K562 (cell line): Measurements from ENCODE around the gene CFHR5. TPM values are rescaled to one million over a fixed set of nuclear protein-coding genes. Genes with fewer than 3 reads are reported as not detected.

Experiments
- CBFB ChIP-seq: sonication (generic); formaldehyde crosslinking; IDR thresholded peaks from 2 replicates; pipeline ENCODE4 v1.4.0; 2020; ENCODE audit warnings: mild to moderate bottlenecking, missing genetic modification reagents
- ETS2 ChIP-seq: IDR thresholded peaks from 2 replicates; pipeline ENCODE4 v1.6.1; 2016; ENCODE audit warnings: borderline replicate concordance, missing genetic modification characterization, mild to moderate bottlenecking, moderate library complexity, missing compliant biosample characterization; ENCODE audit not compliant: poor library complexity, severe bottlenecking
- FUS ChIP-seq: fragments of 200-400 bp; formaldehyde crosslinking; optimal IDR thresholded peaks from 2 replicates; pipeline ENCODE3; 2017; ENCODE audit warnings: low read depth, low read length
- GATA2 ChIP-seq: sonication (generic); formaldehyde crosslinking; IDR thresholded peaks from 2 replicates; pipeline ENCODE4 v1.4.0; 2020; ENCODE audit warnings: mild to moderate bottlenecking, missing genetic modification reagents
- JUND ChIP-seq, 2 experiments: IDR thresholded peaks; 2 replicates in 1 of 2; 3 replicates in 1 of 2; pipeline ENCODE4 v1.6.1; 2011; ENCODE audit warnings: borderline replicate concordance in 2 of 2, low read depth in 2 of 2, low read length in 2 of 2, improper control_type of control experiment in 1 of 2, missing biosample characterization in 1 of 2, missing genetic modification characterization in 1 of 2, missing genetic modification reagents in 1 of 2
- KAT7 ChIP-seq: sonication (generic); formaldehyde crosslinking; IDR thresholded peaks from 2 replicates; pipeline ENCODE4 v1.8.0; 2022; ENCODE audit warnings: missing genetic modification reagents, mild to moderate bottlenecking, borderline replicate concordance
- MITF ChIP-seq: IDR thresholded peaks from 2 replicates; pipeline ENCODE4 v1.6.1; 2014; ENCODE audit warnings: antibody characterized with exemption
- NFXL1 ChIP-seq: fragments of 450-650 bp; formaldehyde crosslinking; IDR thresholded peaks from 2 replicates; pipeline ENCODE4 v1.4.0; 2021; ENCODE audit warnings: mild to moderate bottlenecking
- NRF1 ChIP-seq, 2 experiments: fragments of 450-650 bp; IDR thresholded peaks in 1 of 2; conservative IDR thresholded peaks in 1 of 2; 2 replicates each; pipeline ENCODE4 v1.6.1; 2014; ENCODE audit warnings: mild to moderate bottlenecking in 2 of 2
- PML ChIP-seq: IDR thresholded peaks from 2 replicates; pipeline ENCODE4 v1.6.1; 2012; ENCODE audit warnings: low read length, inconsistent platforms
- POLR2H ChIP-seq: IDR thresholded peaks from 2 replicates; pipeline ENCODE4 v1.6.1; 2016; ENCODE audit warnings: missing genetic modification characterization, low read depth, mild to moderate bottlenecking, control low read depth, missing compliant biosample characterization, moderate library complexity
- RBM34 ChIP-seq: fragments of 200-400 bp; formaldehyde crosslinking; IDR thresholded peaks from 2 replicates; pipeline ENCODE4 v1.6.1; 2018; ENCODE audit warnings: low read length, borderline replicate concordance; ENCODE audit not compliant: insufficient read depth
- SIRT6 ChIP-seq: IDR thresholded peaks from one replicate; pipeline ENCODE4 v1.6.1; 2012; ENCODE audit warnings: low read depth, mild to moderate bottlenecking, control low read depth, inconsistent platforms, low read length, moderate library complexity
- SIX5 ChIP-seq, 2 experiments: IDR thresholded peaks; 2 replicates each; pipeline ENCODE4 v1.6.1; 2011; ENCODE audit warnings: low read length in 2 of 2, borderline replicate concordance in 1 of 2, low read depth in 1 of 2, mild to moderate bottlenecking in 1 of 2, moderate library complexity in 1 of 2; ENCODE audit not compliant: insufficient read depth in 1 of 2
- SMAD4 ChIP-seq: fragments of 250-450 bp; sonication (Bioruptor Pico); conservative IDR thresholded peaks from 2 replicates; pipeline ENCODE4 v1.8.0; 2021; ENCODE audit warnings: inconsistent platforms, mild to moderate bottlenecking, moderate library complexity
- TEAD2 ChIP-seq: fragments of 450-650 bp; IDR thresholded peaks from 2 replicates; pipeline ENCODE4 v1.6.1; 2016; ENCODE audit warnings: missing genetic modification characterization, control low read depth, missing compliant biosample characterization
- ZFX ChIP-seq: sonication (generic); formaldehyde crosslinking; IDR thresholded peaks from 2 replicates; pipeline ENCODE4 v1.8.0; 2022; ENCODE audit warnings: mild to moderate bottlenecking, missing genetic modification reagents, moderate library complexity
- ZNF175 ChIP-seq: fragments of 200-800 bp; sonication (Bioruptor generic); IDR thresholded peaks from 2 replicates; pipeline ENCODE4 v1.6.1; 2016; ENCODE audit warnings: low read depth, mild to moderate bottlenecking, missing genetic modification characterization, missing compliant biosample characterization
- ZNF263 ChIP-seq: sonication (generic); formaldehyde crosslinking; IDR thresholded peaks from 2 replicates; pipeline ENCODE4 v1.8.0; 2022; ENCODE audit warnings: mild to moderate bottlenecking, missing genetic modification reagents, borderline replicate concordance
- ZNF395 ChIP-seq: fragments of 200-800 bp; sonication (Bioruptor generic); IDR thresholded peaks from 2 replicates; pipeline ENCODE4 v1.6.1; 2017; ENCODE audit warnings: missing genetic modification characterization, missing compliant biosample characterization
- ZNF408 ChIP-seq: fragments of 250-450 bp; sonication (Bioruptor Pico); IDR thresholded peaks from 2 replicates; pipeline ENCODE4 v1.4.0; 2020; ENCODE audit warnings: low read depth, mild to moderate bottlenecking, moderate library complexity
- ZNF431 ChIP-seq: sonication (generic); formaldehyde crosslinking; IDR thresholded peaks from 2 replicates; pipeline ENCODE4 v1.8.0; 2022; ENCODE audit warnings: mild to moderate bottlenecking, missing genetic modification reagents
- ZNF551 ChIP-seq: fragments of 250-450 bp; sonication (Bioruptor Pico); IDR thresholded peaks from 2 replicates; pipeline ENCODE4 v1.5.0; 2021; ENCODE audit warnings: mild to moderate bottlenecking, moderate library complexity
- polyA plus RNA-seq, 8 experiments: library from polyadenylated mRNA; depleted of rRNA in 4 of 8; stranded (reverse) in 5 of 8; unstranded in 3 of 8; fragments of >200 nt; fragmentation: Nextera tagmentation in 2 of 8; fragmentation: Illumina TruSeq in 1 of 8; extraction: Ambion mirVana in 2 of 8; extraction: Trizol in 1 of 8; gene quantifications; 2 replicates each; pipeline versions ENCODE4 v1.2.1 to v1.2.3, GENCODE V29; 2011 to 2014; ENCODE audit warnings: inconsistent platforms in 1 of 8, missing spikeins in 1 of 8
- total RNA-seq, 7 experiments: library from RNA; depleted of rRNA in 6 of 7; stranded (reverse); fragments of >200 nt in 6 of 7; fragmentation: Illumina TruSeq in 2 of 7; extraction: Trizol in 2 of 7; gene quantifications; 2 replicates each; pipeline versions ENCODE4 v1.2.1 to v1.2.3, GENCODE V29; 2011 to 2021; ENCODE audit warnings: low replicate concordance in 1 of 7

The CFHR5 gene
- total and polyA plus RNA-seq, 9 of the 15 experiments (the other 6 are each of a cell fraction or from before 2014, with no cell fraction given): not detected

DNA sequence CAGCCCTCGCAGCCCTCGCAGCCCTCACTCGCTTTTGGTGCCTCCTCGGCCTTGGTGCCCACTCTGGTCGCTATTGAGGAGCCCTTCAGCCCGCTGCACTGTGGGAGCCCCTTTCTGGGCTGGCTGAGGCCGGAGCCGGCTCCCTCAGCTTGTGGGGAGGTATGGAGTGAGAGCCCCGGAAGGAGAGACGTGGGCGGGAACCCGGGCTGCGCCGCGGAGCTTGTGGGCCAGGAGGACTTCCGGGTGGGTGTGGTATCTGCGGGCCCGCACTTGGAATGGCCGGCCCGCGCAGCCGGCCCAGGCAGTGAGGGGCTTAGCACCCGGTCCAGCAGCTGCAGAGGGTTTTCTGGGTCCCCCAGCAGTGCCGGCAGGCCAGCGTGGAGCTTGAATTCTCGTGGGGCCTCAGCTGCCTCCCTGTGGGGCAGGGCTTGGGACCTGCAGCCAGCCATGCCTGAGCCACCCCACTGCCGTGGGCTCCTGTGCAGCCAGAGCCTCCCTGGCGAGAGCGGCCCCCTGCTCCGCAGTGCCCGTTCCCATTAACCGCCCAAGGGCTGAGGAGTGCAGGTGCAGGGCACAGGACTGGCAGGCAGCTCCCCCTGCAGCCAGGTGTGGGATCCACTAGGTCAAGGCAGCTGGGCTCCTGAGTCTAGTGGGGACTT is 43.7 kb upstream of the CFHR5 start (continued):
- no peak for TF ChIP-seq ZNF263 (CRISPR knock-in tag)
- TF ChIP-seq TEAD2 (tag): no peak
- no peak for TF ChIP-seq MITF
- peak; percentile 48 for TF ChIP-seq POLR2H (tag)
- TF ChIP-seq JUND (IDR thresholded peaks at IDR 0.05; ENCODE audit: borderline replicate concordance, low read depth, low read length): no peak
- TF ChIP-seq JUND (tag; IDR thresholded peaks at IDR 0.05; ENCODE audit: borderline replicate concordance, low read depth, low read length): no peak; the same call in 2 of the 3 replicates
- TF ChIP-seq NFXL1 (CRISPR knock-in tag): no peak
- no peak for TF ChIP-seq ZNF408 (CRISPR knock-in tag)
- no peak for TF ChIP-seq SIRT6
- no peak for TF ChIP-seq KAT7
- no peak for TF ChIP-seq ZNF395 (CRISPR knock-in tag)
- peak; percentile 75 to 78 for TF ChIP-seq NRF1 (conservative IDR thresholded peaks at IDR 0.05 in 1 of 2, IDR thresholded peaks at IDR 0.05 in 1 of 2)
- TF ChIP-seq RBM34: no peak
- TF ChIP-seq ZNF431 (CRISPR knock-in tag): no peak
- TF ChIP-seq CBFB (CRISPR knock-in tag): no peak
- 0 out of 2 replicates have a peak, but pooled peaks have one; percentile 57 for TF ChIP-seq SMAD4
- TF ChIP-seq ZNF551 (CRISPR knock-in tag): no peak
- TF ChIP-seq FUS: no peak
- TF ChIP-seq ZNF175 (CRISPR knock-in tag): no peak
- 0 out of 2 replicates have a peak, but pooled peaks have one; percentile 29 for TF ChIP-seq PML
- TF ChIP-seq GATA2: no peak
- peak; percentile 95 for TF ChIP-seq ZFX (CRISPR knock-in tag)
- no peak for TF ChIP-seq SIX5 (IDR thresholded peaks at IDR 0.05; ENCODE audit: borderline replicate concordance in 1 of 2, insufficient read depth in 1 of 2, low read depth in 1 of 2, low read length in 2 of 2)
- TF ChIP-seq ETS2 (tag): no peak
